Hepatocyte (in vitro differentiated cells): ENCODE measurements around the gene SPAG4.

Experiments
- EZH2 ChIP-seq: fragments of 200-600 bp; sonication (generic); IDR thresholded peaks from 2 replicates; pipeline ENCODE4 v1.6.1; 2016; ENCODE audit warnings: antibody characterized with exemption, mild to moderate bottlenecking, borderline replicate concordance
- EZH2phosphoT487 ChIP-seq: fragments of 200-600 bp; sonication (generic); IDR thresholded peaks from one replicate; pipeline ENCODE4 v1.6.1; 2018; ENCODE audit warnings: antibody characterized with exemption, mild to moderate bottlenecking, low read depth, moderate library complexity; ENCODE audit not compliant: unreplicated experiment, severe bottlenecking
- TF ChIP-seq, protein P1 (sequence below): fragments of 200-600 bp; sonication (generic); IDR thresholded peaks from 2 replicates; pipeline ENCODE4 v1.5.1; 2016; ENCODE audit warnings: antibody characterized with exemption, mild to moderate bottlenecking; ENCODE audit not compliant: poor library complexity

DNA sequence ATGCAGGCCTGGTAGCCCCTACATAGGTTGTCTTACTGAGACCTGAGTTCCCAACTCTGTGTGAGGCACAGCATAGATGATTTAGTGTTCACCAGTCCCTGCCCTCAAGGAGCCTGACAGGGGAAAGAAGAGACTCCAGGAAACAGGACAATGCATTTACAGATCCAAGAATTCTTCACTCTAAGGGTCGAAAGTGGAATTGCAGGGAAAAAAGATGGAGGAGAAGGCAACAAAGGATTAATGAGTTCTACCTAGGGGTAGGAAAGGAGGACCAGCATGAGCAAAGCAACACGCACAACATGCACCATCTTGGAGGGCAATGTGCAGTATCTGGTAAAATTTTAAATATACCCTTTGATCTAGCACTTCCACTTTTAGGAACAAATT, 5.9 kb downstream of the SPAG4 start:
- TF ChIP-seq, protein P1, sequence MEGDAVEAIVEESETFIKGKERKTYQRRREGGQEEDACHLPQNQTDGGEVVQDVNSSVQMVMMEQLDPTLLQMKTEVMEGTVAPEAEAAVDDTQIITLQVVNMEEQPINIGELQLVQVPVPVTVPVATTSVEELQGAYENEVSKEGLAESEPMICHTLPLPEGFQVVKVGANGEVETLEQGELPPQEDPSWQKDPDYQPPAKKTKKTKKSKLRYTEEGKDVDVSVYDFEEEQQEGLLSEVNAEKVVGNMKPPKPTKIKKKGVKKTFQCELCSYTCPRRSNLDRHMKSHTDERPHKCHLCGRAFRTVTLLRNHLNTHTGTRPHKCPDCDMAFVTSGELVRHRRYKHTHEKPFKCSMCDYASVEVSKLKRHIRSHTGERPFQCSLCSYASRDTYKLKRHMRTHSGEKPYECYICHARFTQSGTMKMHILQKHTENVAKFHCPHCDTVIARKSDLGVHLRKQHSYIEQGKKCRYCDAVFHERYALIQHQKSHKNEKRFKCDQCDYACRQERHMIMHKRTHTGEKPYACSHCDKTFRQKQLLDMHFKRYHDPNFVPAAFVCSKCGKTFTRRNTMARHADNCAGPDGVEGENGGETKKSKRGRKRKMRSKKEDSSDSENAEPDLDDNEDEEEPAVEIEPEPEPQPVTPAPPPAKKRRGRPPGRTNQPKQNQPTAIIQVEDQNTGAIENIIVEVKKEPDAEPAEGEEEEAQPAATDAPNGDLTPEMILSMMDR, result no peak
- TF ChIP-seq EZH2phosphoT487 (no peak), EZH2 (no peak)
